ENCODE measurements around the gene C14orf180.

The C14orf180 gene

GRCh38 chr14:104581521-104581920 is 2.0 kb downstream of the C14orf180 start:
- no peak for DNase-seq

DNA sequence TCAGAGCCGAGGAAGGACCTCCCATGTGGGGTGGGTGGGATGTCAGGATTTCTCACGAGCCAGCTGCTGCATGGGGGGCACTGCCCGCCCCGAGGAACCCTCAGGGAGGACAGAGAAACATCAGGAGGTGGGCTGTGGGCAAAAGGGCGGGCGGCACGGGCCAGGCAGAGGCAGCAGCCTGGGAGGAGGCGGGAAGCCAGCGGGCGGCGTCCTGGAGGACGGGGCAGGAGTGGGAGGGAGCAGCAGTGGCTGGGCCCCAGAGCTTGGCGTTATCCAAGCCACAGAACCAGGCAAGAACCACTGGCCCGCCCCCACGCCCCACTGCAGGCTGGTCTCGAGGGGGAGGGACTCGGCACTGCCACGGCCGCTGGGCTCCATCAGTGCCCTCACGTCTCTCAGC is 2.4 kb downstream of the C14orf180 start:
- DNase-seq = no peak

DNA sequence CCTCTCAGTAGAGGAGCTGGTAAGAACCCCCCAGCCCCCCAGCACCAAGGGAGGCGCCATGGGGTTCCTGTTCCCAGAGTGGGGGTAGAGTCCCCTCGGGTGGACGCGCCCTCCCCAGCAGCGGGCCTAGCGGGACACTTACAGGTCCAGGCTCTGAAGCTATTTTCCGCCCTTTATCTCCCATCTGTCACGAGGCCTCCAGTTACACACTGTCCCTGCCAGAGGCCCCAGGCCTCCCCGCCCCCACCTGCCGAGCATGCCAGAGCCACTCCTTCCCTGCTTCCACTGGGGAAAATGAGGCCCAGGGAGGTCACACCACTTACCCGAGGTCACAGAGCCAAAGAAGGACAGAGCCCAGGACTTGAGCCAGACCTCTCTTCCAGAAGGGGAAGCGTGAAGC is 3.1 kb downstream of the C14orf180 start:
- DNase-seq = no peak

DNA sequence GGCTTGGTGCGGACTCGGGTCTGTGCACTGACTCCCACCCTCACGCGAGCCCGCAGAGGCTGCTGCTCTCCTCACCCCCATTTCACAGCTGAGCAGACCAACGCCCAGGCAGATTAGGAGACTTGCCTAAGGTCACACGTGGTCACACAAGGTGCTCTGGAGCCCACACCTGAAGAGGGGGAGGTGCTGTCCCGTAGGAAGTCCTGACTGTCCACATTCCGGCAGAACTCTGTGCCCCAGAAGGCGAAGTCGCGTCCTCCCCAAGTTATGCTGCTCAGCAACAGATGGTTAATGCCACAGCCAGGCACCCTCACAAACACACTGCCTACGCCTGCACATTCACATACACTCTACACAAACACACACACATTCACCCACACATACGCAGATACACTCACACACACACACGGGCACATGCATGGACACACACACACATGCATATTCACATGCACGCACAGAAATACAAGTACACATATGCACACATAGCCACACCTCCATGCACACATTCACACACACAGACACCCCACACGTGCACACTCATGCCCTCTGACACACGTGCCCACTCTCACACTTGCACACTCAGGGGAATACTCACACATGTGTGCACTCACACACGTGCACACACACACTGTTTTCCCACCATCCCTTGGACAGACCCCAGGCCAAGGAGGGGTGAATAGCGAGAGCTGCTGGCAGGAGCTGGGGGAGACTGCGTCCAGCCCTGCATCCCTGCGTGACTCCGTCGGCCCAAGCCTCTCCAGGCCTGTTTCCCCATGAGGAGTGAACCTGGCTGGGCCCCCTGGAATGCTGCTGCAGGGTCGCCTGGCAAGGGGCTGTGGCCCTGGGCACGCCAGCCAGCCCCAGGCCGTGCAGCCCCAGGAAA is 4.1 kb downstream of the C14orf180 start:
- no peak for DNase-seq

DNA sequence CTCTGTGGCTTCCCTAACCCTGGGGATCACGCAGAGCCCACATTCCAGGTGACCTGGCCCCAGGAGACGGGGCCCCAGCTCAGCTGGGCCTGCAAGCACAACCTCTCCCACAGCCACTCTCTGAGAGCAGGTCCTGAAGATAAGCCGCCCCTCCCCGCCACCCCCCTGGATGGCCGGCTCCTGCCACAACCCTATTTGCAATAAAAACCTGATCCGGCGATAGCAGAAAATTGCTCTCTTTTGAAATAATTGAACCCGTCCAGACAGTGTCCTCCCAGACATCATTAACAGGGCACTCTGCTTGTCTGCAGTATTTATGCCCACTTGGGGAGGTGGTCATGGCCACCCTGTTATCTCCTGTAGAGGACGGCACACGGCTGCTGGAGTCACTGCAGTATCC is 5.0 kb downstream of the C14orf180 start:
- no peak for DNase-seq

- no peak for DNase-seq
Observed at GRCh38 chr14:104585966-104586697, 6.6 kb downstream of the C14orf180 start.

DNA sequence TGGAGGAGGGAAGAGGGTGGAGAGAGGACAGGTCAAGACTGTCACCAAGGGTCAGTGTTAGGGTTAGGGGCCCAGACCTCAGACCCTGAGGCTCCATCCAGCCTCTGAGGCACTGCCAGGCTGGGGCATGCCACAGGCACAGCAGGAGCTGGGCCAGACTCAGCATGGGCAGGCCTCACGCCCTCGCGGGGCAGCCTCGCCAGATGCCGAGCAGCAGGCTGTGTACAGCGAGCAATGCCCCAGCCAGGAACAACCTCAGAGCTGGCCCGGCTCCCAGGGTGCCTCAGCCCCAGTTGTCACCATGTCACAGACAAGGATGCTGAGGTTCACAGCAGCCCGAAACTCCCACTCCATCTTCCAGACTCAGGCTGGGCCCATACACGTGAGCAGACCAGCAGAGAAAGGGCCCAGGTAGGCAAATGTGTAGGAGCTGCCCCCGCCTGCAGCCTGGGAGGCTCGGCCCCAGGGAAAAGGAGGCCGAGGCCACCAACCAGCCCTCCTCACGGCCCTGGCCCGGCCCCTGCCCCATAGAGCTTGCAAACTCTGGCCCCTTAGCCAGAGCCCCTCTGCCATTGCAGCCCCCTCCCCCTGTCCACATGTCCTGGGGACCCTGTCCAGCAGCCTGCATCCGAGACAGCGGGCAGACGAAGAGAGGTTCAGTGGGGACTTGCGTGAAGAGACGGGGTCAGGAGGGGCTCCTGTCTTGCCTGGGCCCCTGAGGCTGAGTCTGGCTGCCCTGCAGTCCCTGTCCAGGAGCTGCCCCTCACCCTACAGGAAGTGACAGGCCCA is 7.5 kb downstream of the C14orf180 start:
- DNase-seq = no peak

- DNase-seq = no peak
Observed at GRCh38 chr14:104587641-104588040, 8.1 kb downstream of the C14orf180 start.

- DNase-seq = peak in 1 of 2 experiments; percentile 42
Observed at GRCh38 chr14:104588066-104588857, 8.7 kb downstream of the C14orf180 start.

- DNase-seq = no peak
Observed at GRCh38 chr14:104589338-104590195, 10.0 kb downstream of the C14orf180 start.

- no peak for DNase-seq
Observed at GRCh38 chr14:104590240-104590965, 10.8 kb downstream of the C14orf180 start.

DNA sequence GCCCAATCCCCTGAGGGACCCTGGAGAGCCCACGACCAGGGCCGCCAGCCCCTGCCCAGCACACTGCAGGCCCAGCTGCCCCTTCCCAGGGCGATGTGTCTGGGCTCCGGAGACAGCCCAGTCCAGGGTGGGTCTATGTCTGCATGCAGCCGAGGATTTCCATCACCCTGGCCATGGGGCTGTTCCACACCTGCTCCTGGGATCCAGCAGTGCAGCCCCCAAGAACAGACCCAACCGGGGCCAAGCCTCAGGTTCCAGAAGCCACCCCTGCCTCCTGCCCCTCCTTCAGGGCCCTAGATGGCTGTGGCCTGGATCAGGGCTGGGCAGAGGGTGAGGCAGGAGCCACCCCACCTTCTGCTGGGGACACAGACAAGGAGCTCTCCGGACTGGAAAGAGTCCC is 11.5 kb downstream of the C14orf180 start:
- no peak for DNase-seq

DNA sequence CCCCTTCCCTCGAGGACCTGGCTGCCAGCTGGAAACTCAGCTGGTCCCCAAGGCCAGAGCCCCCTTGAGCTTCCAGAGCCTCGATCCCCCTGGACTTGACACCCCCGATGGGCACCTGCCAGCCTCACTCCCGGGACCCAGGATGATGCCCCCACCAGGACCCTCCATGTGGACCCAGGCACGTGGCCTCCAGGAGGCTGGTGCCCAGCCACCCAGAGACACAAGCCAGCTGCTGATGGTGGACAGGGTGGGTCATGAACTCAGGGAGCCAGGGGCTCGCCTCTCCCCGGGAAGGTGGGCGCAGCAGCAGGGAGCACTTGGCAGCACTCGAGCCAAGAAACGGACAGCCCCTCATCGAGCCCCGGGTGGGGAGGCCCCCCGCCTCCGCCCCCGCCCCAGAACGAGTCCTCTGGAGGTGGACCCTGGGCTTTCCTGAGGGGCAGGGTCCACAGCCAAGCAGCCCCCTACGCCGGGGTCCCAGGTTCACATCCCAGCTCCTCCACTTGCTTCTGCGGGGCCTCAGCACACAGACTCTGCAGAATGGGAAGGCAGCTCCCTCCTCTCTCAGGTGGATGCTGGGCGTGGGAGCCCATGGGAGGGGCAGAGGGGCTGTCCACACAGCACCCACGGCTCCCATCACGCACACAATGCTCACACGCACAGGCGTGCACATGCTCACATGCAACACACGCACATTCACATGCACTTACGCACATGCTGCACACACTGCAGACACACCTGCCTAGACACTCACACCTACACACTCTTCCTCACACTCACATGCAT is 12.1 kb downstream of the C14orf180 start:
- DNase-seq = no peak

DNA sequence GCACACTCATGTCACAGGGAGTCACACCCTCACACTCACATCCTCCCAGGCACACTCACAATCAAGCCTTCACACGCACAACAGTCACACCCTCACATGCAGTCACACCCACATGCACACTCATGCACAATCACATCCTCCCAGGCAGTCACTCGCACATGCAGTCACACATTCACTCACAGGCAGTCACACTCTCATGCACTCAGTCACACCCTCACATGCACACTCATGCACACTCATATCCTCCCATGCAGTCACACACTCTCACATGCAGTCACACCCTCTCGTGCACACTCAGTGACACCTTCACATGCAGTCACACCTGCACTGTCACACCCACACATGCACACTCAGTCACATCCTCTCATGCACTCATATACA is 12.7 kb downstream of the C14orf180 start:
- DNase-seq = no peak

GRCh38 chr14:104592785-104593184 is 13.2 kb downstream of the C14orf180 start:
- no peak for DNase-seq

DNA sequence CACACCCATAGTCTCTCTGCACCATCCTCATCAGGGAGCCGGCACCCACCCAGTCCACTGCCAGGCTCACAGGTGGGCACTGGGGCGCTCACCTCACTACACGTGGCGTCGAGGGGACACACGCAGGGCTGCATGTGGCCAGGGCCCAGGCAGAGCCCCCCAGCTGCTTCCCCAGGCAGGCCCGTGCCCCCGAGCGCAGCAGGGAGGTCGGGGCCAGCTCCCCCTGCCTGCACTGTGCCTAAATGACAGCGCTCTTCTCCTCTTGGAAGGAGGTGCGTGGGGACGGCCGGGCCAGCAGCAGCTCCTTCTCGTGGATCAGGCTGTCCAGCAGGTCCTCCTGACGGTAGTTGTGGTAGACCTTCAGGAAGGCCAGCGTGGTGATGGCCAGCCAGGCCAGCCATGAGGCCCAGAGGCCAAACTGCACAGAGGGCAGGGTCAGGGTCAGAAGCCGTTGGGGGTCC is 13.7 kb downstream of the C14orf180 start:
- no peak for DNase-seq

- DNase-seq = no peak
Observed at GRCh38 chr14:104593710-104594136, 14.2 kb downstream of the C14orf180 start.

DNA sequence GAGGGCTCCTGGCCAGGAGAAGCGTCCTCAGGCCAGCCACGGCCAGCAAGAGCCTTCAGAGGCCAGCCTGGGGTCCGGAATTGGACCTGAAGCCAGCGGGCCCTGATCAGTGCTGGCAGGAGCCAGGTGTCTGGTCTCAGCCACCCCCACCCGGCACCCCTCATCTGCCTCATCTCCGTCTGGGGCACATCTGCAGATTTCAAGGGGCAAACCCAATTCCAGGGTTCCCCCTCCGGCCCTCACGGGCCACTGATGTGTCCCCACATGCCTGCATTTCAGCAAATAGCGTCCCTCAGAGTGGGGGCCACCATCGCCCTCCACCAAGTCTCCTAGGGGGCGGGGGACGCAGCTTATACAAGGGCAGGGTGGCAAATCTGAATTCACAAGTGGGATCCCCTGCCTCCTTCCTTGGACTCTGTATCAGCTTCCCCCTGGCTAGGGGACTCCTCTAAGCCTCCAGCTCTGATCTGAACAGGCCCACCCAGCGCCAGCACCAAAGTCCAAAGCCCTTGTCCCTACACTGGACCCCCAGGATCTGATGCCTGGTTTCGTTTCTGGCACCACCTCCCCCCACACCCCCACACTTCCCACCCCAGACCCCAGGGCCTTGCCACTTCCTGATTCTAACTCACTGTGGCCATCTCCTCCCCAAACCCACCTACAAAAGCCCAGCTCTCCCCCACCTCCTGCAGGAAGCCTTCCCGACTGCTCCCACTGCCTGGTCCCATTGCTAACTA is 14.9 kb downstream of the C14orf180 start:
- no peak for DNase-seq

DNA sequence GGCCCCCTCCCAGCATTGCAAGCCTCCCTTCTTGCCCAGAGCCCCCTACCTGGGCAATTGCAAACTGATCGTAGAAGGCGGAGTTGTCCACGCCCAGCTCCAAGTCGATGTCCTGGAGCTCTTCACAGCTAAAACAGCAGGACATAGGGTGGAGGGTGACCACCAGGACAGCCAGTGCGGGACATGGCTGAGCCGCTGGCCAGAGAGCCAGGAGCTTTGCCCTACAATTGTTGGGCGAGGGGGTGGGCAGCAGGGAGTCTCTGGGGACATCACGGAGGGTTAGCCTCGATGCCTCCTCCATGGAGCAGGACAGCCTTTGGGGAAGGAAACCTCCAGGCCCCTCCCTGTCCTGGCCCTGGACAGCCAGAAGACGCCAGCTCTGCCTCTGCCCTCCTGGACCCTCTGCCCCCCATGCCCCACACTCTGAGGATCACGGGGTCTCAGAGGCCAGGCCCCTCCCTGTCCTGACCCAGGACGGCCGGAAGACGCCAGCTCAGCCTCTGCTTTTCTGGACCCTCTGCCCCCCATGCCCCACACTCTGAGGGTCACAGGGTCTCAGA is 15.6 kb downstream of the C14orf180 start:
- no peak for DNase-seq

Measured in NCI-H526 (cell line).